Liver (tissue), 9 donors: ENCODE measurements around the gene THOC1. TPM values are rescaled to one million over a fixed set of nuclear protein-coding genes. Genes with fewer than 3 reads are reported as not detected.

Source experiments
- DNase-seq: peaks from one replicate; pipeline ENCODE4 v3.0.0-alpha.2; 2017; ENCODE audit warnings: low spot score
- H3K27ac ChIP-seq, 2 donors: one replicate each; pipeline ENCODE4 v1.7.0; 2013; ENCODE audit warnings: inconsistent platforms in 2 of 2, low read length in 2 of 2, control low read depth in 1 of 2, low read depth in 1 of 2, mild to moderate bottlenecking in 1 of 2
- H3K27me3 ChIP-seq, 4 donors: one replicate each; pipeline versions ENCODE4 v1.6.1 to v1.7.0; 2013; ENCODE audit warnings: low read length in 3 of 4, inconsistent platforms in 1 of 4, mild to moderate bottlenecking in 1 of 4, moderate library complexity in 1 of 4; ENCODE audit not compliant: control insufficient read depth in 4 of 4, insufficient read depth in 4 of 4
- H3K36me3 ChIP-seq, 4 donors: one replicate each; pipeline versions ENCODE4 v1.6.1 to v1.7.0; 2013; ENCODE audit warnings: low read length in 3 of 4, mild to moderate bottlenecking in 3 of 4, low read depth in 1 of 4, moderate library complexity in 1 of 4; ENCODE audit not compliant: control insufficient read depth in 4 of 4, insufficient read depth in 3 of 4
- H3K4me1 ChIP-seq, 4 donors: one replicate each; pipeline versions ENCODE4 v1.6.1 to v1.7.0; 2013; ENCODE audit warnings: low read length in 3 of 4, mild to moderate bottlenecking in 3 of 4, moderate library complexity in 1 of 4; ENCODE audit not compliant: control insufficient read depth in 4 of 4, insufficient read depth in 4 of 4
- H3K4me3 ChIP-seq, 3 donors: one replicate each; pipeline versions ENCODE4 v1.6.1 to v1.7.0; 2013; ENCODE audit warnings: low read length in 3 of 3, control low read depth in 1 of 3, low read depth in 1 of 3, mild to moderate bottlenecking in 1 of 3
- H3K9ac ChIP-seq, 2 donors: one replicate each; pipeline ENCODE4 v1.7.0; 2013; ENCODE audit warnings: low read length in 2 of 2, mild to moderate bottlenecking in 2 of 2, moderate library complexity in 2 of 2, control low read depth in 1 of 2, low read depth in 1 of 2
- H3K9me3 ChIP-seq, 4 donors: one replicate each; pipeline versions ENCODE4 v1.6.1 to v1.7.0; 2013; ENCODE audit warnings: low read length in 3 of 4; ENCODE audit not compliant: control insufficient read depth in 4 of 4
- EGR1 ChIP-seq, 2 donors: IDR thresholded peaks; 2 replicates each; pipeline ENCODE4 v1.6.1; 2016 to 2018; ENCODE audit warnings: antibody characterized with exemption in 2 of 2, low read depth in 2 of 2
- FOXA1 ChIP-seq: IDR thresholded peaks from 2 replicates; pipeline ENCODE4 v1.6.1; 2016; ENCODE audit warnings: antibody characterized with exemption
- FOXA2 ChIP-seq: IDR thresholded peaks from 2 replicates; pipeline ENCODE4 v1.6.1; 2016; ENCODE audit warnings: antibody characterized with exemption
- GABPA ChIP-seq, 2 donors: IDR thresholded peaks in 1 of 2; conservative IDR thresholded peaks in 1 of 2; 2 replicates each; pipeline ENCODE4 v1.6.1; 2016; ENCODE audit warnings: antibody characterized with exemption in 2 of 2, mild to moderate bottlenecking in 1 of 2, moderate library complexity in 1 of 2
- HNF4A ChIP-seq, 2 donors: conservative IDR thresholded peaks; 2 replicates each; pipeline ENCODE4 v1.6.1; 2016; ENCODE audit warnings: antibody characterized with exemption in 2 of 2, mild to moderate bottlenecking in 2 of 2
- HNF4G ChIP-seq: IDR thresholded peaks from 2 replicates; pipeline ENCODE4 v1.6.1; 2016; ENCODE audit warnings: antibody characterized with exemption
- JUND ChIP-seq, 2 donors: IDR thresholded peaks; 2 replicates each; pipeline ENCODE4 v1.6.1; 2016; ENCODE audit warnings: antibody characterized with exemption in 2 of 2
- NR2F2 ChIP-seq: IDR thresholded peaks from 2 replicates; pipeline ENCODE4 v1.6.1; 2016; ENCODE audit warnings: antibody characterized with exemption
- RAD21 ChIP-seq, 2 donors: IDR thresholded peaks; 2 replicates each; pipeline ENCODE4 v1.6.1; 2016; ENCODE audit warnings: antibody characterized with exemption in 2 of 2, mild to moderate bottlenecking in 2 of 2
- RXRA ChIP-seq, 2 donors: IDR thresholded peaks; 2 replicates each; pipeline ENCODE4 v1.6.1; 2017 to 2018; ENCODE audit warnings: antibody characterized with exemption in 2 of 2, mild to moderate bottlenecking in 1 of 2
- SP1 ChIP-seq: IDR thresholded peaks from 2 replicates; pipeline ENCODE4 v1.6.1; 2018; ENCODE audit warnings: antibody characterized with exemption, mild to moderate bottlenecking
- TAF1 ChIP-seq: conservative IDR thresholded peaks from 2 replicates; pipeline ENCODE4 v1.6.1; 2016; ENCODE audit warnings: antibody characterized with exemption, mild to moderate bottlenecking
- YY1 ChIP-seq: IDR thresholded peaks from 2 replicates; pipeline ENCODE4 v1.6.1; 2016; ENCODE audit warnings: antibody characterized with exemption, mild to moderate bottlenecking
- WGBS: extraction: QIAGEN DNeasy Blood & Tissue Kit; methylation state at CpG from one replicate; pipeline ENCODE4 v1.1.7; 2013; 5-methylcytosine and 5-hydroxymethylcytosine counted together
- polyA plus RNA-seq, 2 donors: library from polyadenylated mRNA; stranded (reverse) in 1 of 2; unstranded in 1 of 2; fragments of 200-250 nt in 1 of 2; fragments of >200 nt in 1 of 2; fragmentation: Nextera tagmentation in 1 of 2; extraction: Ambion mirVana in 1 of 2; gene quantifications; one replicate each; pipeline versions ENCODE4 v1.2.1 to v1.2.3, GENCODE V29; 2013 to 2015
- total RNA-seq, 2 donors: library from RNA; depleted of rRNA; stranded (reverse); fragments of >200 nt; gene quantifications; one replicate each; pipeline ENCODE4 v1.2.3, GENCODE V29; 2014
- TF ChIP-seq, protein P1 (sequence below): IDR thresholded peaks from 2 replicates; pipeline ENCODE4 v1.6.1; 2016; ENCODE audit warnings: antibody characterized with exemption, mild to moderate bottlenecking
- TF ChIP-seq, protein P2 (sequence below): IDR thresholded peaks from 2 replicates; pipeline ENCODE4 v1.6.1; 2016; ENCODE audit warnings: antibody characterized with exemption
- TF ChIP-seq, protein P3 (sequence below): IDR thresholded peaks from 2 replicates; pipeline ENCODE4 v1.6.1; 2016; ENCODE audit warnings: antibody characterized with exemption
- TF ChIP-seq, protein P4 (sequence below): IDR thresholded peaks from 2 replicates; pipeline ENCODE4 v1.6.1; 2016; ENCODE audit warnings: antibody characterized with exemption
- TF ChIP-seq, protein P5 (sequence below): fragments of 150-350 bp; IDR thresholded peaks from 2 replicates; pipeline ENCODE4 v1.5.1; 2017; ENCODE audit warnings: improper control_type of control experiment, low read depth, low read length; ENCODE audit not compliant: missing input control
- donor health status: healthy.
- donor health status: healthy.
- donor health status: healthy.
- donor health status: healthy.
- donor health status: healthy.

THOC1 gene
- total and polyA plus RNA-seq, 4 donors: 5.2 to 30.5 (median 22.0) TPM

DNA sequence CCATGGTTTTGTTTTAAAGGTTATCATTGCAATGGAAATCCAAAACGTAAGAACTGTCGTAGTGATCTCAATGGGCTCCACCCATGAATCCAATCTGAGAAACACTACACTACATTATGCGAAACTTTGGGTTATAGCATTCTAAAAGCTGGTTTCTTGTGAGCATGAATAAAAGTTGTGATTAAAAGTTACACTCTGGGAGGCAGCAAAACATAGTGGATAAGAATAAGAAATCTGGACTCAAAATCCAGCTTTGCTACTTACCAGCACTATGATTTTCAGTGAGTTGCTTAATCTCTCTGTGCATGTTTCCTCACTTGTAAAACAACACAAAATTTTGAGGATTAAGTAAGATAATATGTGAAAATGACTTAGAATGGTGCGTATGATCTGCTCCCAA is 25.7 kb upstream of the THOC1 start:
- Histone ChIP-seq H3K27me3 (no peaks in the 10 kb centered on the region), H3K27ac (no peak overlapping the region), H3K4me1 (no peaks in the 10 kb centered on the region), H3K9ac (no peak overlapping the region), H3K36me3 (no peaks in the 10 kb centered on the region), H3K4me3 (no peak overlapping the region), H3K9me3 (no peaks in the 10 kb centered on the region)
- no peak for TF ChIP-seq SP1
- TF ChIP-seq TAF1: no peak
- TF ChIP-seq YY1: no peak
- no peak for TF ChIP-seq RXRA (IDR thresholded peaks at IDR 0.05)
- TF ChIP-seq, protein P1, sequence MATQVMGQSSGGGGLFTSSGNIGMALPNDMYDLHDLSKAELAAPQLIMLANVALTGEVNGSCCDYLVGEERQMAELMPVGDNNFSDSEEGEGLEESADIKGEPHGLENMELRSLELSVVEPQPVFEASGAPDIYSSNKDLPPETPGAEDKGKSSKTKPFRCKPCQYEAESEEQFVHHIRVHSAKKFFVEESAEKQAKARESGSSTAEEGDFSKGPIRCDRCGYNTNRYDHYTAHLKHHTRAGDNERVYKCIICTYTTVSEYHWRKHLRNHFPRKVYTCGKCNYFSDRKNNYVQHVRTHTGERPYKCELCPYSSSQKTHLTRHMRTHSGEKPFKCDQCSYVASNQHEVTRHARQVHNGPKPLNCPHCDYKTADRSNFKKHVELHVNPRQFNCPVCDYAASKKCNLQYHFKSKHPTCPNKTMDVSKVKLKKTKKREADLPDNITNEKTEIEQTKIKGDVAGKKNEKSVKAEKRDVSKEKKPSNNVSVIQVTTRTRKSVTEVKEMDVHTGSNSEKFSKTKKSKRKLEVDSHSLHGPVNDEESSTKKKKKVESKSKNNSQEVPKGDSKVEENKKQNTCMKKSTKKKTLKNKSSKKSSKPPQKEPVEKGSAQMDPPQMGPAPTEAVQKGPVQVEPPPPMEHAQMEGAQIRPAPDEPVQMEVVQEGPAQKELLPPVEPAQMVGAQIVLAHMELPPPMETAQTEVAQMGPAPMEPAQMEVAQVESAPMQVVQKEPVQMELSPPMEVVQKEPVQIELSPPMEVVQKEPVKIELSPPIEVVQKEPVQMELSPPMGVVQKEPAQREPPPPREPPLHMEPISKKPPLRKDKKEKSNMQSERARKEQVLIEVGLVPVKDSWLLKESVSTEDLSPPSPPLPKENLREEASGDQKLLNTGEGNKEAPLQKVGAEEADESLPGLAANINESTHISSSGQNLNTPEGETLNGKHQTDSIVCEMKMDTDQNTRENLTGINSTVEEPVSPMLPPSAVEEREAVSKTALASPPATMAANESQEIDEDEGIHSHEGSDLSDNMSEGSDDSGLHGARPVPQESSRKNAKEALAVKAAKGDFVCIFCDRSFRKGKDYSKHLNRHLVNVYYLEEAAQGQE: no peak
- TF ChIP-seq FOXA2: no peak
- no peak for TF ChIP-seq JUND (IDR thresholded peaks at IDR 0.05)
- TF ChIP-seq GABPA (IDR thresholded peaks at IDR 0.05 in 1 of 2, conservative IDR thresholded peaks at IDR 0.05 in 1 of 2): no peak
- no peak for TF ChIP-seq FOXA1
- TF ChIP-seq, protein P2, sequence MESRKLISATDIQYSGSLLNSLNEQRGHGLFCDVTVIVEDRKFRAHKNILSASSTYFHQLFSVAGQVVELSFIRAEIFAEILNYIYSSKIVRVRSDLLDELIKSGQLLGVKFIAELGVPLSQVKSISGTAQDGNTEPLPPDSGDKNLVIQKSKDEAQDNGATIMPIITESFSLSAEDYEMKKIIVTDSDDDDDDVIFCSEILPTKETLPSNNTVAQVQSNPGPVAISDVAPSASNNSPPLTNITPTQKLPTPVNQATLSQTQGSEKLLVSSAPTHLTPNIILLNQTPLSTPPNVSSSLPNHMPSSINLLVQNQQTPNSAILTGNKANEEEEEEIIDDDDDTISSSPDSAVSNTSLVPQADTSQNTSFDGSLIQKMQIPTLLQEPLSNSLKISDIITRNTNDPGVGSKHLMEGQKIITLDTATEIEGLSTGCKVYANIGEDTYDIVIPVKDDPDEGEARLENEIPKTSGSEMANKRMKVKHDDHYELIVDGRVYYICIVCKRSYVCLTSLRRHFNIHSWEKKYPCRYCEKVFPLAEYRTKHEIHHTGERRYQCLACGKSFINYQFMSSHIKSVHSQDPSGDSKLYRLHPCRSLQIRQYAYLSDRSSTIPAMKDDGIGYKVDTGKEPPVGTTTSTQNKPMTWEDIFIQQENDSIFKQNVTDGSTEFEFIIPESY: no peak
- TF ChIP-seq, protein P3, sequence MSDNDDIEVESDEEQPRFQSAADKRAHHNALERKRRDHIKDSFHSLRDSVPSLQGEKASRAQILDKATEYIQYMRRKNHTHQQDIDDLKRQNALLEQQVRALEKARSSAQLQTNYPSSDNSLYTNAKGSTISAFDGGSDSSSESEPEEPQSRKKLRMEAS: no peak
- no peak for TF ChIP-seq NR2F2
- TF ChIP-seq RAD21 (IDR thresholded peaks at IDR 0.05): no peak
- TF ChIP-seq, protein P4, sequence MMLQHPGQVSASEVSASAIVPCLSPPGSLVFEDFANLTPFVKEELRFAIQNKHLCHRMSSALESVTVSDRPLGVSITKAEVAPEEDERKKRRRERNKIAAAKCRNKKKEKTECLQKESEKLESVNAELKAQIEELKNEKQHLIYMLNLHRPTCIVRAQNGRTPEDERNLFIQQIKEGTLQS: no peak
- TF ChIP-seq, protein P5, sequence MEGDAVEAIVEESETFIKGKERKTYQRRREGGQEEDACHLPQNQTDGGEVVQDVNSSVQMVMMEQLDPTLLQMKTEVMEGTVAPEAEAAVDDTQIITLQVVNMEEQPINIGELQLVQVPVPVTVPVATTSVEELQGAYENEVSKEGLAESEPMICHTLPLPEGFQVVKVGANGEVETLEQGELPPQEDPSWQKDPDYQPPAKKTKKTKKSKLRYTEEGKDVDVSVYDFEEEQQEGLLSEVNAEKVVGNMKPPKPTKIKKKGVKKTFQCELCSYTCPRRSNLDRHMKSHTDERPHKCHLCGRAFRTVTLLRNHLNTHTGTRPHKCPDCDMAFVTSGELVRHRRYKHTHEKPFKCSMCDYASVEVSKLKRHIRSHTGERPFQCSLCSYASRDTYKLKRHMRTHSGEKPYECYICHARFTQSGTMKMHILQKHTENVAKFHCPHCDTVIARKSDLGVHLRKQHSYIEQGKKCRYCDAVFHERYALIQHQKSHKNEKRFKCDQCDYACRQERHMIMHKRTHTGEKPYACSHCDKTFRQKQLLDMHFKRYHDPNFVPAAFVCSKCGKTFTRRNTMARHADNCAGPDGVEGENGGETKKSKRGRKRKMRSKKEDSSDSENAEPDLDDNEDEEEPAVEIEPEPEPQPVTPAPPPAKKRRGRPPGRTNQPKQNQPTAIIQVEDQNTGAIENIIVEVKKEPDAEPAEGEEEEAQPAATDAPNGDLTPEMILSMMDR: no peak
- no peak for TF ChIP-seq EGR1 (IDR thresholded peaks at IDR 0.05; ENCODE audit: low read depth in 2 of 2)
- TF ChIP-seq HNF4G: no peak
- TF ChIP-seq HNF4A (conservative IDR thresholded peaks at IDR 0.05): no peak
- WGBS: 87% methylated on average over 4 of the region's 4 CpGs
- no peak for DNase-seq
